Measurements from ENCODE around the gene PPP1R16B.

Gene PPP1R16B

DNA sequence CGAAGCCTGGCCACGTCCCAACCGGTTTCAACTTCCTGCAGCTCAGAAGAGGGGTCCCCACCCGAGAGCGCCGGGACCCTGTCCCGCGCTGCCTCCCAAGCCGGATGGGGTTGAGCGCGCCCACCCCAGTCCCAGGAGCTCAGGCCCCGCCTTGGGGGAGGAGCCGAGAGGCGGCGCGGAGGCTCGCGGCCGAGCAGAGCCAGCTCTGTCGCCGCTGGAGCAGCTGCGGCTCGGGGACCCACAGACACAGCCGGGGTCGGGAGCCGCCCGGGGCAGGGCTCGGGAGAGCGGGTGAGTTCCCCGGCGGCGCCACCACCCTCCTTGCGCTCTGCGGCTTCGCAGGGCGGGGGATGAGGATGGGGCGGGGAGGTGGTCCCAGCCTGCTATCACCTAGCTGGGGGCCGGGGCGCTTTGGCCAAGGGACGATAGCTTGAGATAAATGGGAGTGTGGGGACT, at the start of gene PPP1R16B:
Gene PPP1R16B (plus strand): TSS at position 196 of the 456 bp plus-strand sequence. CDS start 30,229 bp downstream, outside the sequence.
- DNase-seq, result no peak

DNA sequence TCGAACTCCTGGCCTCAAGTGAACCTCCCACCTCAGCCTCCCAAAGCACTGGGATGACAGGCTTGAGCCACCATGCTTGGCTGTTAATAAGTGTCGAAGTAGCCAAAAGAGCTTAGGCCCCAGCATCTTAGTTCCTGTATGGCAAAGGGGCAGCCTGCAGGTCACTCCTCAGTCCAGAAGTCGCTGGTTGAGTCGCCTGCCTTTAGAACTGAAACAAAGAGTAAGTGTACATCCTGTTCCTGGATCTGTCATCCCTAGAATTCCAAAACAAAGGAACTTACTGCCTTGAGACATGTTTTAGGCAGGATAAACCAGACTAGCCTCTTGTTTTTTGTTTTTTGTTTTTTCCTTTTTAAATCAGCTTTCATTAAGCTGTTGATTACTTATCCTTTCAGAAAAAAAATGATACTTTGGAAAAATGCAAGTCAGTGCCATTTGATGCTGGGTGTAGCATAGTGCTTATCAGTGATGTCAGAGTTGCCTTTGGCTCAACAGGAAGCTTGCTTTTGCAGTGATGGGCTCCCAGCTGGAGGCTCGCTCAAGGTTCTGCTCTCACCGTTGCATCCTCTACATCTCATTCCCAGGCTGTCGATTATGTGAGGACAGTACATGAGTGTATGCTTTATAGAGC, 48.2 kb upstream of the PPP1R16B start:
- DNase-seq, result no peak

DNA sequence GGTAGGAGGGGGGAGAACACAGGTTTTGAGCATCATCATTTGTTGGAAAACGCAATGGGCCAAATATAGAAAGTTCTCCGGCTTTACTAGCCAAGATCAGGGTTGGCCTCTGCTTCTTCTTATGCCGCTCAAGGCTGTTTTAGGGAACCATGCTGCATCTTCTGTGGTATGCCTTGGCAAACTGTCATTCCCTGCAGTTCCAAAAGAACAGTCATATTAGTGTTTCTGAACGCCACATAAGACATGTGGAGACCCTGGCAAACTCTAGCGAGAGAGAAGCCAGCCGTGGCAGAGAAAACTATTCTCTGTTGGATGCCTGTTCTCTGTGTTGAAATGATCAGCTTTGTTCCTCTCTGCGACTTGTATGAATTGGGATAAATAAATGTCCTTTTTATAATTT, 46.4 kb upstream of the PPP1R16B start:
- no peak for DNase-seq

DNA sequence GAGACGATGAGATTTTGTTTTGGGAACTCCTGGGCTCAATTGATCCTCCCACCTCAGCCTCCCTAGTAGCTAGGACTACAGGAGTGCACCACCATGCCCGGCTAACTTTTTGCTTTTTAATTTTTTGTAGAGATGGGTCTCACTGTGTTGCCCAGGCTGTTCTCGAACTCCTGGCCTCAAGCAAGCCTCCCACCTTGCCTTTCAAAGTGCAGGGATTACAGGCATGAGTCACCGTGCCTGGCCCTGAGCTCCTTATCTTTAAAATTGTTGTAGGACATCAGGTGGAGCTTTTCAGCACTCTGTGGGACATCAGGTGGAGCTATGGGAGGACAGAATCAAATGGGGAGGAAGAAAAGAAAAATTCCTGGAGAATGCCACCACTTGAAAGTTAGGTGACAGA, 44.5 kb upstream of the PPP1R16B start:
- no peak for DNase-seq

DNA sequence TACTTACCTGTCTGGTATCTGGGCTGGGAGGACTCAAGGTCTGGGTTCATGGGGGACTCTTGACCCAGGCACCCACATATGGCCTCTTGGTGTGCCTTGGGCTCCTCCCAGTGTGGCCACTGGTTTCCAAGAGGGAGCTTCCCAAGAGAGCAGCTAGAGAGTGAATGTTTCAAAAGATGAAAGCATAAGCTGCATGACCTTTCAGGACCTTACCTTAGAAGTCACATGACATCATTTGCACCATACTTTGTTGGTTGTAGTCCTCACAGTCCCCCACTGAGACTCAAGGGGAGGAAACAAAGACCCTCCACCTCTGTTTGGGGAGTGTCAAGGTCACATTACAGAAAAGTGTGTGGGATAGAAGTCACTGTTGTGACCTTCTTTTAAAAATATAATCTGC, 43.3 kb upstream of the PPP1R16B start:
- DNase-seq, result no peak

DNA sequence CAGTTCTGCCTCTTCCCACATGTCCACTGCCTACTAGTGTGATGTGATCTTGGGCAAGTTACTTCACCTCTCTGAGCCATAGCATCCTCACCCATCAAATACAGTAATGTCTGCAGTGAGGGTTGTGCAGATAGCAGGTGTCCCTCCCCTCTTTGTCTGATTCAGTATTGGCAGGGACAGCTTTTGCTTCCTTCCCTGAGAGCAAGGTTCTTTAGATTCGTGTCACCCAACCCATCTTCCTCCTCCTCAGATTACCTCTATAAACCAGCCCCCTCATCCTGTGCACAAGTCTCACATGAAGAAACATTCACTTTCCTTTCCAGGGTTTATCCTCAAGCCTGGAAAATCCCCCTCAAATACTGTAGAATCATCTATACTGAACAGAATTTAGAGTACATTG, 41.9 kb upstream of the PPP1R16B start:
- DNase-seq, result no peak

DNA sequence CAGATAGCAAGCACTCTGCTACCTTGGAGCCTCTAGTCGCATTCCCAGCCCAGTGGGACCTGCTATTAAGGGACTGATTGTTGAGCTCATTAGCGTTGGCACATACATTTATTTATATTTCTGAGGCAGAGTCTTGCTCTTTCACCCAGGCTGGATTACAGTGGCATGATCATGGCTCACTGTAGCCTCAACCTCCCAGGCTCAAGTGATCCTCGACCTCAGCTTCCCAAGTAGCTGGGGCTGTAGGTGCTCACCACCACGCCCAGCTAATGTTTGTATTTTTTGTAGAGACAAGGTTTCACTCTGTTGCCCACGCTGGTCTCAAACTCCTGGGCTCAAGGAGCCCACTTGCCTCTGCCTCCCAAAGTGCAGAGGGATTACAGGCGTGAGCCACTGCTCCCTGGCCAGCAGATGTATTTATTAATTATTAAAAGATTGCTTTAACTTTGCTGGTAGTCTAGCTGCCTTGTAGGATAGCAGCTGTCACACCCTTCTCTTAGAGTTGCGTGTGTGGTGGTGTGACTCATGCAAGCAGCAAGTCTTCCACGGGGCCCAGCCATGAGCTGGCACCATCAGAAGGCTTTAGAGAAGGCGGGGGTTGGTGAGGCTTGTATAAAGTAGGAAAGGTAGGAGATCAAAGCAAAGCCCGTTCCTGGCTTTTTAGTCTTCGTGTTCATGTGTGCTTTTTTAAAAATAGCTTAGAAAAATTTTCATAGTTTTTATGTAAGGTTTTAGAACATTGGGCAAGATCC, 40.8 kb upstream of the PPP1R16B start:
- peak; percentile 44 for DNase-seq

DNA sequence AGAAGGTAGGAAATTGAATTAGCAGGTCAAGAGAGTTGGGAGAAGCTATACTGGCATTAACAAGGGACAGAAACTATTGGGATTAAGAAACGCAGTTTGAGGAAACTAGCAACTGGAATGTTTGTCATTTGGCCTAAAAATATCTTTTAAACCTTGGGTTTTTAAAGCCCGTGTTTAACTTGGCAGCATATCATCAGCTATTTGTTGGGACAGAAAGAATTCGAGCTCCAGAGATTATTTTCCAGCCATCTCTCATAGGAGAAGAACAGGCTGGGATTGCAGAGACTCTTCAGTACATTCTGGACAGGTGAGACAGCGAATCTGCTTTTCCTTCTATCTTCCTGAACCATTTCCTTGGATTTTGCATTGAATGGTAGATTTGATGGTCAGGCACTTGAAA, 39.4 kb upstream of the PPP1R16B start:
- DNase-seq, result no peak

DNA sequence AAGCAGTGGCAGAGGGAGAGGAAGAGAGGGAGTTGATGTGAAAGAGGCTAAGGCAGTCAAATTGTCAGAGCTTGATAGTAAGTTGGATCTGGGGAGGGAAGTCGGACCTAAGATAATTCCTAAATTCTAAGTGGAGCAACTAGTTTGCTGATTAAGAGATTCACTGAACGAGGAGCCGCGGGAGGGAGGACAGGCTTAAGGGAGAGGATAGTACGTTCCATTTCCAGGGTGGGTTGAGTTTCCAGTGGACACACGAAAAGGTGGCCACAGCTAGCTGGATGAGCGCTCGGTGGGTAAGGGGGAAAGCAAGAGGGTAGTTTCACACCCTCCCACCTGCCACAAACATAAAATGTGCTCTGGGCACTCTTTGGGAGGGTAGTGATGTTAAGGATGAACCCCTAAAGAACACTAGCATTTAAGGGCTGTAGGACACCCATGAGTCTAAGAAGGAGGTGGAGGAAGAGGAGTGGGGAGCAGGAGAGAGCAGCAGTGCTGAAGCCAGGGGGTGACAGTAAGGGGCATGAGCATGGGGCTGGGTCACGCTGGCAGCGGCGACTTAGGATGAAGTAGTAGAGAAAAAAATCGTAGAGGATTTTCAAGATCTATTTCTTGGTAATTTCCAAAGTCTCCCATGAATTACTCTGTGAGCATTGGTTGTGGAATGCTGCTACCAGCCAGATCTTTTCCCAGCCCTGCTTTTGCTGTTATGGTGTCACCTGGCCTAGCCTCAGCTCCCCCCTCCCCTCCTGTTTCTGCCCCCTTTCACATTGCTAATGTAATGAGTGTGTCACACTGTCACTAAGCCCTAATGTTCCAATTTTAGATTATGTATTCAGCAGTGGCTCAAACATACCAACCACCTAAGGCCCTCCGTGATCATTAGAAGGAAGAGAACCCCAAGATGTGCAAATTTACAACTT, 35.9 kb upstream of the PPP1R16B start:
- no peak for DNase-seq

DNA sequence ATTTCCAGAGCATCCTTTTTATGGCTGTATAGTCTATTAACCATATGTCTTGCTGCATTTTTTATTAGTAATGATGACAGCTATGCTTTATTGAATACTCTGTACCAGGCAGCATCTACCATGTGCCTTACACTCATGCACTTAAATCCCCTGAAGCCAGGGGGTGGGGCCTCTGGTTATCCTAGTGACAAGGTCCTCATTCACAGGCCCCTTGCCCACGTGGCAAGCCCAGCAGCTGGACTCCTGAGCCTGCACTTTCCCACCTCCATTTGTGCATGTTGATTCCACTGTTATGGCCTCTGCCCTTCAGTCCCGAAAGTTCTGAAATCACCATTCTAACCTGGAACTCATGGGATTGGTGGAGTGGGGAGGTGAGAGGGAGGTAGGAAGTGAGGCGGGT, 35.0 kb upstream of the PPP1R16B start:
- DNase-seq, result no peak

DNA sequence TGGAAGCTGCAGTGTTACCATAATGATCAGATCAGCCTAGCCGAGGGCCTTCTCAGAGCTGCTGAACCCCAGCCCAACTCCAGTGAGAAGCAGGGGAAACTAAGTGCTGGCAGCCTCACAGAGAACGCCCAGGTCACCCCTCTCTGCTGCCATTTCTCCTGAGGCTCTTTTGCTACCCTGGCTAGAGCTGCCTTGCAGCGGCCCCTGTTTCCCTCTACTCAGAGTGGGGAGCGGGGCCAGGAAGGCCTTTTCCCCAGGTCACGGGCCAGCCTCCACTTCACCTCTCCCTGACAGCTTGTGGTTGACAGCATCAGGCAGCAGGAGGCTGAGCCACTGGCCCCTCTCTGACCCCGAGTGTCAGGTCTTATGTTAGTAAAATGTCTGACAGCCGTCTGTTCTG, 34.5 kb upstream of the PPP1R16B start:
- no peak for DNase-seq

DNA sequence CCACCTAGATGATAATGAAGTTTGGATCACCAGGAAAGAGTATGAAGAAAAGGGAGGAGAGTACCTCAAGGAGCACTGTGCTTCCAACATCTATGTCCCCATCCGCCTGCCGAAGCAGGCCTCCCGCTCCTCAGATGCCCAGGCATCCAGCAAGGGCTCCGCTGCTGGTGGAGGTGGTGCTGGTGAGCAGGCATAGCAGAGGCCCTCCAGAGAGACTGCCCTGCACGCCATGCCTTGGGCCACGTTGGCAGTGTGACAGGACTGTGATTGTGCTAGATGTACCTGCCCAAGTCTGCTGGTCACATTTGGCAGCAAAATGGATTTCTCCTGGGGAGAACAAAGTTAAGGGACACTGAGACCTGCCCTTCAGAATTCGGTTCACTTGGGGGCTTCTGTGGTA, 33.9 kb upstream of the PPP1R16B start:
- no peak for DNase-seq

DNA sequence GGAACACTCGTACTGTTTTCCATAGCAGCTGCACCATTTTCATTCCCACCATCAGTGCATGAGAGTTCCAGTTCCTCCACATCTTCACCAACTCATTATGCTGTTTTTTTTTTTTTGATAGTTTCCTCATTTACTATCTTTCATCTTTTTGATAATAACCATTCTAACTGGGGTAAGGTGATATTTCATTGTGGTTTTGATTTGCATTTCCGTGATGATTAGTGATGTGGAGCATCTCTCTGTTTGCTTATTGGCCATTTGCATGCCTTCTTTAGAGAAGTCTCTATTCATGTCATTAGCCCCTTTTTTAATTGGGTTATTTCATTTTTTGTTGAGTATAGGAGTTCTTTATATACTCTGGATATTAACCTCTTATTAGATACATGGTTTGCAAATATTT, 31.3 kb upstream of the PPP1R16B start:
- DNase-seq, result no peak

DNA sequence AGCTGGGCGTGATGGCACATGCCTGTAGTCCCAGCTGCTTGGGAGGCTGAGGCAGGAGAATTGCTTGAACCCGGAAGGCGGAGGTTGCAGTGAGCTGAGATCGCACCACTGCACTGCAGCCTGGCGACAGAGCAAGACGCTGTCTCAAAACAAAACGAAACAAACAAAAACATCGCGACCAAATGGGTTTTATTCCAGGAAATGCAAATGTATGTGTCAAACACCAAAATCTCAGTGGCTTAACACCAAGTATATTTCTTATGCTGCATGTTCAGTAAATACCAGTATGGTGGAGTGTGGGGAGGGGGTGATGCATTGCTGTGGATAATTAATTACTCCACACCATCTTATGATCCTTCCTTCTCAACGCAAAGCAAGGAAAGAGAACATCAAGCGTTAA, 29.1 kb upstream of the PPP1R16B start:
- no peak for DNase-seq

DNA sequence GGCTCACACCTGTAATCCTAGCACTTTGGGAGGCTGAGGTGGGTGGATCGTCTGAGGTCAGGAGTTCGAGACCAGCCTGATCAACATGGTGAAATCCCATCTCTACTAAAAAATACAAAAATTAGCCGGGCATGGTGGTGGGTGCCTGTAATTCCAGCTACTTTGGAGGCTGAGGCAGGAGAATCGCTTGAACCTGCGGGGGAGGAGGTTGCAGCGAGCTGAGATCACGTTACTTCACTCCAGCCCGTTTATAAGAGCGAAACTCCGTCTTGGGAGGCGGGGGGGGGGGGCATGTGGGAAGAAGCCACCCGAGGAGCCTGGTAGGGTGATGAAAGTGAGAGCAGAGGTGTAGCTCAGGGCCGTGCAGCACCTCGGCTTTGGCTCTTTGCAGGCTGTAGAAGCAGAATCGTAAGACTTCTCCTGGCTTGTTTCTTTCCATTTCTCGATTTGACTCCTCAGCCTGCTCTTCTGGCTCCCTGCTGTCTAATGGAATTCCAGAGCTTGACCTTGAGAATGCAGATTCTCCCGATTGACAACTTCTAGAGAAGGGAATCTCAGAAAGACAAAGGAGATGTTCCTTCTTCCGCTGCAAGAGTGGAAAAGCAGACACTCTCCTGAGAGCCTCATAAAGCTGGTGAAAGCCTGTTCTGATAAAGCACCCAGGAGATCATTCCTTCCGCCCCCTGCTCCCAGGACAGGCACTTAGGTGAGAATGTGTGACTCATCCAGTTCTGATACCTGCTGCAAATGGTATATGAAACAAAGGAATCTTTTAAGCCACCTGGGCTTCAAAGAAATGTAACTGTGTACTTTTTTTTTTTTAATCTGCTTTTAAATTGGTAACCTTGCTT, 26.0 kb upstream of the PPP1R16B start:
- DNase-seq, result no peak

DNA sequence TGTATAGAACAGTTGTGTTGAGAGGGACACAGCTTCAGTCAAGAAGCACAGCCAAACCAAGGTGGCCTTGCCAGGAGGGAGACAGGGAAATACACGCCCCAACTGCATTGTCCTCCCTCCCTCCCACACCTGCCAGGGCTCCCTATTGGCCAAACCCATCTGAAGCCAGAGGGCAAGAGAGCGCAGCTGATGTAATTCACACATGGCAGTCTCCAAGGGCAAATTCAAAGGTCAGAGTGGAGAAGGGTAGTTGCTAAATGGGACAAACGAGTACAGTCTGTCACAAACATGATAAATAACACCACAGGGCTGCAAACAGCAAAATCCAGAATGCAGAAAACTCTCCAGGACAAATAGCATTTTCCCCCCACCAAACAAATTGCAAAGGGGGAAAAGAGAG, 23.2 kb upstream of the PPP1R16B start:
- no peak for DNase-seq

DNA sequence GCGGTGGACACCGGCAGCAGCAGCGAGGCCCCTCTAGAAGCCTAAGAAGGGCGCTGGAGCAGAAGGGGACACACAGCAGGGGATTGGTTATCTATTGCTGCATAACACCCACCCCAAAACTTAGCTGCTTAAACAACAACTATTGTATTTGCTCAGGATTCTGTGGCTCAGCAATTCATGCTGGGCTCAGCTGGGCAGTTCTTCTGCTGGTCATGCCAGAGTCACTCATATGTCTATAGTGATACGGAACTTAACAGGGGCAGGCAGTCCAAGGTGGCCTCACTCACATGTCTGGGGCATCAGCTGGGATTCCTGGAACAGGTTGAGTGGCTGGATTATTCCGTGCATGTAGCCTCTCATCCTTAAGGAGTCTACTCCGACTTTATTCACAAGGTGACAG, 17.6 kb upstream of the PPP1R16B start:
- no peak for DNase-seq

DNA sequence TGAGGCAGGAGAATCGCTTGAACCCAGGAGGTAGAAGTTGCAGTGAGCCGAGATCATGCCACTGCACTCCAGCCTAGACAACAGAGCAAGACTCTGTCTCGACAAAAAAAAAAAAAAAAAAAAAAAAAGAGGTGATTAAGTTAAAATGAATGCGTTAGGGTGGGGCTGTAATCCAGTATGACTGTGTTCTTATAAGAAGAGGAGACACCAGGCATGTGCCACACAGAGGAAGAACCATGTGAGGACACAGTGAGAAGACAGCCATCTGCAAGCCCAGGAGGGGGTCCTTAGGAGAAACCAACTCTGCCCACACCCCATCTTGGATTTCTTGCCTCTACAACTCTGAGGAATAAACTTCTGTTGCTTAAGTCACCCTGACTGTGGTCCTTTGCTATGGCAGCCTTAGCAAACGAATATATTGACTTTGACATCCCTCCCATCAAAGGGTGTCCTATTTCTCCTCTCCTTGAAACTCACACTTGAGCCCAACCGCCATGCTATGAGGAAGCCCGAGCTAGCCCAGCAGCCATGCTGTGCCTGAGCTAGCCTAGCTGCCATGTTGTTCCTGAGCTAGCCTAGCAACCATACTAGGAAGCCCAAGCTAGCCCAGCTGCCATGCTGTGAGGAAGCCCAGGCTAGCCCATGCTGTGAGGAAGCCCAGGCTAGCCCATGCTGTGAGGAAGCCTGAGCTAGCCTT, 15.8 kb upstream of the PPP1R16B start:
- DNase-seq, result no peak

DNA sequence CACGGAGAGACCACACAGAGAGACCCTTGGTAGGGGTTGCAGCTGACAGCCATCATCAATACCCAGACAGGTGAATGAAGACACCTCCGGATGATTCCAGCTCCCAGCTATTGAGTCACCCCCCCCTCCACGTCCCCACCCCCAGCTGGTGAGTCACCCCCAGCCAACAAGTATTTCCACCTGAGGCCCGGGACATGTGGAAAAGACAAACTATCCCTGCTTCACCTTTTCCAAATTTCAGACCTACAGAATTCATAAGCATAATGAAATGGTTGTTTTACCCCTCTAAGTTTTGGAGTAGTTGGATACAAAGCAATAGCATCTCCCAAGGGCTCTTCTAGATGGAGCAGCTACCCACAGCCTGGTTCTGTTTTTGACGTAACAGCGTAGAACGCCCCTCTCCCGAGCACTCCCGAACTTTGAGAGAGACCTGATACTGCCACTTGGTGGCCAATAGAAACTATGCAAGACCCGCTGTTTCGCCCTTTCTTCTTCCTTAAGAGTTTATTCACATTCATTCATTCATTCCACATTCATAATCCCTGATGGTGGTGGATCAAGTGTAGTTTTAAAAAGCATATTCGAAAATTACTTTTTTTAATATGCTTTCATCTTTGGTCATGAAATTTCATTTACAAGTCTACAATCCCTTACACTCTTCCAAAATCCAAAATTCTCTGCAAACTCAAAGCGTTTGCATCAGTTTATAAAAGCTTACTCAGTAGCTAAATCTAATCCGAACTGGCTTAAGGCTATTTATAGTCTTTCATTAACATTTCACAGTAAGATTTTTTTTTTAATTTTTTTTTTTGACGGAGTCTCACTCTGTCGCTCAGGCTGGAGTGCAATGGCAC, 15.1 kb upstream of the PPP1R16B start:
- peak; percentile 13 for DNase-seq

DNA sequence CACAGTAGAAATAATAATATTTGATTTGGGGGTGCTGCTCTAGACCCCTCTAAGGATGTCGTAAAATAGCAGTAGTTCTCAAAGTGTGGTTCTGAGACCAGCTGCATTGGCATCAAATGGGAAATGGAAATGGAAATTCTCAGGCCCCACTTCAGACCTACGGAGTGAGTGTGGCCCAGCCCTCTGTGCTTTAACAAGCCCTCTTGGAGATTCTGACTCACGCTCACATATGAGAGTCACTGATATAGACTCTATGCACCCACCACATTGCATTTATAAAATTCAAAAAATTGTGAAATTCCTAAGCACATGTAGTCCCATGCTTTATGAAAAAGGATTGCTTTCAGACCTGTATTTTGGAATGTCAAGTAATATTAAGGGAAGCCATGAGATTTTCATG, 14.2 kb upstream of the PPP1R16B start:
- no peak for DNase-seq

DNA sequence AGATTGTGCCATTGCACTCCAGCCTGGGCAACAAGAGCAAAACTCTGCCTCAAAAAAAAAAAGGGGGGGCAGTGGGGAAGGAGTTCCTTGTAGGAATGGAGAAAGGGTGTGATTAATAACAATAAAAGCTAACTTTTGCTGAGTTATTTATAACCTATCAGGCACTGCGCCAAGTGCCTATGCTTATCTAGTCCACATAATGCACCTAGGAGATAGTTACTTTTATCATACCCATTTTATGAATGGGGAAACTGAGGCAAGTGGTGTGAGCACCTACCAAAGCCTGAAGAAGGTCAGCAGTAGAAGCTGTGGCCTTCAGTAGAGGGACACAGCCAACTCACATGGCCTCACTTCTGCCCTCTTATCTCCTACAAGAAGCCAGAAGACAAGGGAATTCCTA, 13.6 kb upstream of the PPP1R16B start:
- DNase-seq, result no peak

Data from NCI-H446 treated with DMSO at 0.1 percent for 48 hours (cell line).